NOMO-1 treated with dmso at 0.1 percent for 144 hours (cell line): ENCODE data around the gene FGD5.
A peak's percentile ranks its signal among the peaks of the same experiment; 100 is the strongest.

Experiments used
- DNase-seq: peaks from one replicate; lab custom pipeline; 2025; ENCODE audit not compliant: unreplicated experiment; lab: John Stamatoyannopoulos, UW

Gene FGD5

DNA sequence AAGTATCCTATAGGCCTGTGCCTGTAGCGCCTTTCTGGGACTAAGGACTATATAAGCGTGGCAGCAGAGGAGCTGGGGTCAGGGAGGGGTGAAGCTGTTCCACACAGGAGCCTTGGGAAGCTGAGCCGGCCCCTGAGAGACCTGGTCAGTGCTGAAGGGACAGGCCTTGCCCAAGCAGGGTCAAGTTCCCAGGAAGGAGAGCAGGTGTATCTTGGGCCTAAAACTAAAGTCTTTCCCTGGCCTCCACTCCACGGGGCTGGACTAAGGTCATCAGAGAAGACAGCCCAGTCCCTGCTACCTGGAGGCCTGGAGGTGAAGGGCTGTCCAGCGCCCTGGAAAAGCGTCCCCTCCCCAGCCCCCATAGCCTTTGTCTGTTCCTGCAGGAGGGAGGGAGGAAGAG lies 104.7 kb downstream of the FGD5 start:
- DNase-seq = no peak

DNA sequence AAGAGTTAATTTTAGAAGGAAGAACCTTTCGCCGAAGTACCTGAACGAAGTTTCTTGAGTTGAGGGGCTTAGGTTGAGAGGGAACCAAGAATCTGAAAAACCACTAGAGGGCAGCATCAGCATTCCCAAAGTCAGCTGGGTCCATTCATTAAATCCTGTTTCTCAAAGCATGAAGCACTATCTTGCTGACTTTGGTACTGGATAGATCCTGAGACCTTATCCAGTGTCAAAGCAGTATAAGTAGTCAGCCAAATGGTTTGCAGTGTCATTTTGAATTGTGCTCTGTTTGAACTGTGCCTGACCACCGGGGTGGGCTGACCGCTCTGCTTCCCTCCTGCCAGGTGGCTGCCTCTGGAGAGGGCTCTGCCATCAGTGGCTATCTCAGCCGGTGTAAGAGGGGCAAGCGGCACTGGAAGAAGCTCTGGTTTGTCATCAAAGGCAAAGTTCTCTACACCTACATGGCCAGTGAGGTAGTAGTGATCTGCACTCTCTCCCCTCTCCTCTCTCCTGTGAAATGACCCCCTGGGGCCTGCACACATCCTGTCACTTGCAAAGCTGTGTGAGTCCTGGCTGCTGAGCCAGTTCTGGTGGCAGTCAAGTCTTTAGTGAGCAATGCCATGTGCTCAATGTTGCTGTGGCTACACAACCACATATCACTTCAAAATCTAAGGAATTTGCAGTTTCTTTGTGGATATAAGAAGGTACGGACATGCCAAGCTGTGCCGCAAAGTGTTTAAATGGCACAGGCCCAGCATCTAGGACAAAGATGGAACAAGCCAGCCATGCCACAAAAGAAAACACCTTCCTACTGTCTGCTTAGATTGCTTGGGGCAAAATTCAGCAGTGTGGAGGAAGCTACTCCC lies 107.2 kb downstream of the FGD5 start:
- DNase-seq = peak; percentile 43

DNA sequence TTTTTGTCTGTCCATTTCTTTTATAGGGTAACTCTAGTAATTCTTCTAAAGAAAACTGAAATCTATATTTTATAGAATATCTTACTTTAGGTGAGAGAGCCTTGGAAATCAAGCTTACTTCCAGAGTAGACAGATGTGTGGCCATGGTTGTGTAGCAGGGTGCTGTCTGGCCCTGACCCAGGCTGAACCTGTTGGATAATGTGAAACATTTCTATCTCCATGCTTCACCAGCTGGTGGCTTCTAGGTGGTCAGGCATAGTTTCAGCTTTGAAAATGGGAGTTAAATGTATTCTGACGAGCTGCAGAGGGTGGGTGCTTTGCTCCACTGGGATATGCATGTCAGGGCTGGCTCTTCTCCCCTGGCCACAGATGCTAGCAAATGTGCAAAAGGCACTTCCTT lies 107.8 kb downstream of the FGD5 start:
- no peak for DNase-seq

DNA sequence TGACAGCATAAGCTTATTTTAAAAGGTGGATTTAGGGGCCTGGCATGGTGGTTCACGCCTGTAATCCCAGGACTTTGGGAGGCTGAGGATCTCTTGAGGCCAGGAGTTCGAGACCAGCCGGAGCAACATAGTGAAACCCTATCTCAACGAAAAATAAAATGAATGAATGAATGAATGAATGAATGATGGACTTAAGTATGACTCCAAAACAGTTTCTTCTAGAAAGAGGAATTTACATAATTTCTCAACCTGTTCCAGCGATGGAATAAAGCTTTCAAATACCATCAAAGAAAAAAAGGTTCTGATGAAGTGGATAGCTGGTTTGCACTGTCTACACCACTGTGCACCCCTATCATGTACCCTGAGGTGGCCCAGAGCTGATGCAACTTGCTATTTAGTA lies 108.5 kb downstream of the FGD5 start:
- DNase-seq = no peak

DNA sequence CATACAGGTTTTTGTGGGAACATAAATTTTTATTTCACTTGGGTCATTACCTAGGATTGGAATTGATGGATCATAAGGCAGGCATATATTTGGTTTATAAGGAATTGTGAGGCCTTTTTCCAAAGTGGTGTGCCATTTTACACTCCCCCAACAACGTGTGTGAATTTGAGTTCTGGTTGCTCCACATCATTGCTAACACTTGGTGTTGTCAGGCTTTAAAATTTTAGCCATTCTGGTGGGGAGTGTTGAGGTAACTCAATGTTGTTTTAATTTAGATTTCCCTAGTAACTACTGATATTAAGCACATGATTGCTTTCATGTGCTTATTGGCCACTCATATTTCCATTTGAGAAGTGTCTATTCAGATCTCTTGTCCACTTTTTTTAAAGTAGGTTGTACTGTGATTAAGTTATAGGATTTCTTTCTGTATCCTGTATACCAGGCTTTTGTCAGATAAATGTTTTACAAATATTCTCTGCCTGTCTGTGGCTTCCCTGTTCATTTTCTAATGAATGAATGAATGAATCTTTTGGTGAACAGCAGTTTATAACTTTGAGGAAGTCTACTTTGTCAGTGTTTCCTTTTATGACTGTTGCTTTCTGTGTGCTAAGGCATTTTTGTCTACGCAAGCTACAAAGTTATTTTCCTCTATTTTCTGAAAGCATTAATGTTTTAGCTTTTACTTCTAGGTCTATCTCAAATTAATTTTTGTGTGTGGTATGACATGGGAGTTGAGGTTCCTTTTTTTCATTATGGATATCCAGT lies 110.7 kb downstream of the FGD5 start:
- no peak for DNase-seq

DNA sequence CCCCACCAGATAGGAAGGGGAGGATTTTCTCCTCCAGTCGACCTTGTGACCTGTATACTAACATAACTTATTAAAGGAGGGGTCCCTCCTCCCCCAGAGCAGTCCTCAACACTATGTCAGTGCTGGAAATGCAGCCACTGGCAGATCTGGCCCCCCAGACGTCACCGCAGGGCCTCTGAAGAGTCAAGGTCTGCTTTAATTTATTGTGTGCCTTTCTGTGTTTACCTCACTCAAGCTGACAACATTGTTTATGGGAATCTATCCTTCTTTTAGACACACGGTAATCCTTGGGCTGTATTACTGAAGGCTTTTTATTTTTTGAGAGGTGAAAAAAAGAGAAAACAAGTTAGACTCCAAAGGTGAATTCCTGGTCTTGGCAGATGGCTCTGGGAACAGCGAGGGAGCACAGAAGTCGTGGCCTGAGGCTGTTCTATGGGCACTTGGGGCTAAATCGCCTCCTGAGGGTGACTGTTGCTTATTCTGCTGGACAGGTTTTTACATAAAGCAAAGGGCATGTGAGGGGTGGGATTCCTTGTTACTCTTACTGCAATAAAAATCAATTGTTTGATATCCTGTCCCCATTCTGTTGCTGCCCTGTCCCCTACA lies 115.2 kb downstream of the FGD5 start:
- DNase-seq = no peak

DNA sequence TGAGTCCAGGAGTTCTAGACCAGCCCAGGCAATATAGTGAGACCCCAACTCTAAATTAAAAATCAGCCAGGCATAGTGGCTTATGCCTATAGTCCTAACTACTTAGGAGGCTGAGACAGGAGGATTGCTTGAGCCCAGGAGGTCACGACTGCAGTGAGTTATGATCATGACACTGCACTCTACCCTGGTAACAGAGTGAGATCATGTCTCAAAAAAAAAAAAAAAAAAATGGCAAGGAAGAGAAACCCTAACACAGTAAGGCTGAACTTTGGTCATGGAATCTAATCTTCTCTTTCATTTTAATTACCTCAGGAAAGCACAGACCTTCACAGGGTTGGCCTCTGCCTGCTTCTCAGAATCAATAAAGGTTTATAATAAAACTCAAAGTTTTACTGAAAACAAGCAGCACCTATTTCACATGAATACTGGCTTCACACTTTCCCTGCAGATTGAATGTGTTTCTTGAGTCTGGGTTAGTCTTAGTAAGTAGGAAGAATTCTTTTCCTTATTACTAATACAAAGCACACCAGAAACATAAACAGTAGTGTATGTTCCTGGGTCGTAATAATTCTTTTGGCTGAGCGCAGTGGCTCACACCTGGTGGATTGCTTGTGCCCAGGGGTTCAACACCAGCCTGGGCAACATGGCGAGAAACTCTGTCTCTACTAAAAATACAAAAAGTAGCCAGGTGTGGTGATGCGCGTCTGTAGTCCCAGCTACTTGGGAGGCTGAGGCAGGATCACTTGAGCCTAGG lies 117.0 kb downstream of the FGD5 start:
- no peak for DNase-seq

DNA sequence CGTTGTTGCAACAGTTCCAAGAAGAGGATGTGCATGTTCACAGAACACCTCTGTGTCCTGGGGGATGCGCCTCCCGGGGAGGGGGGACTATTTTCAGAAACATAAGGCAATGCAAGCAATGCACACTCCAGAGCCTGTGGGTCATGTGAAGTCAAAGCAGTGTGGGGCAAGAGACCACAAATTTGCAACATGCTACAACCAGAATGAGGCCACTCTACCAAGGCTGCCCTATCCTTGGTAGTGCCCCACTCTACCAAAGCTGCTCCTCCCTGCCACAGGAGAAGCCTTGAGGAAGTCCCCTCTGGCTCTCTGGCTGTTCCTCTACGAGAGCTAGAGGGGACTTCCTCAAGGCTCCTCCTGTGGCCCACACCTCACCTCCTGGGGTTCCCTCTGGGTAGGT lies 120.2 kb downstream of the FGD5 start:
- no peak for DNase-seq

DNA sequence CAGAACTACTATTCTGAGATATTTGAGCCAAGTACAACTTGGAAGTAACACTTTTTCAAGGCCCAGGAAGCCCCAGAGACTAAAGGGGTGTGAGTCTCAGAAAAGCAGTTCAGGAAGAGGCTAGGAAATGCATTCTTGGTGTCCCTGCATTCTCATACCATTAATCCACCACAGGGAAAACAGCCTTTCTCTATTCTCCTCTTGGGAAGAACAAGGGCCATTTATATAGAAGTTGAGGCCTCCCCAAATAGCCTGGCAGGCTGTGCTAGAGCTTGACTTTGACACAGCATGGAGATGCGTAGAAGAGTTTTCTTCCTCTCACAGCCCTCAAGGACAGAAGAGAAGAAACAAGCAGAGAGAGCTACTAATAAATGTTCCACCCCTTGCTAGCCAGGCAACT lies 123.1 kb downstream of the FGD5 start:
- no peak for DNase-seq

DNA sequence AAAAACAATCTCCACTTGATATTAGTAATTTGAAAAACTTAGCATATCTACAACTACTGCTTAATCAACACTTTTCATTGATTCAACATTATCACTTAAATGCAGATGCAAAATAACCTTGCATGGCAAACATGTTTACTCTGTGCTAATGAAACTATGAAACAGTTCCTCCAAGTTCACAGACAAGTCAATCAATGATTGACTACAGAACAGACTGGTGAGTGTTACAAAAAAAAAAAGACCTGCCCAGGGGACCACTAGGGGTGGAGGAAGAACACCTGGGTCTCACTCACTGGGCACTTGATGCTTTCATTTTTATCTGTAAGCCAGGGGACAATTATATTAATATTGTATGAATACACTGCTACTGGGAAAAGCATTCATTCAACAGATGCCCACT lies 124.3 kb downstream of the FGD5 start:
- no peak for DNase-seq

DNA sequence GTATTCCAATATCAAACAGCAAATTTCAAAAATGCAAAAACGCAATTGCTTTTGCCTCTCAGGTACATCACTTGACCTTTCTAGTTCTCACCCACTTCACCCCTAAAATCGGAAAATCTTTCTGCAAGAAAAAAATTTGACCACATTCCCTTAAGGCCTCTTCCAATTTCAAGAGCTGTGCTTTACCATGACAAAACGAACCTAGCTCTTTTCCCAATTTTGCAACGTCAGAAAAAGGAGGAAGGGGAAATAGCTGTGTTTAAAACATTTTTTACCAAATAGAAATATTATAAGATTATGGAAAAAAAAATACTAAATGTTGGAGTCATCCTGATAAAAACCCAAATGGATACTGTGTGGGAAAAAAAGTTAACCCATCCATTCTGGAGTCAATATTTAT lies 127.5 kb downstream of the FGD5 start:
- DNase-seq = no peak

DNA sequence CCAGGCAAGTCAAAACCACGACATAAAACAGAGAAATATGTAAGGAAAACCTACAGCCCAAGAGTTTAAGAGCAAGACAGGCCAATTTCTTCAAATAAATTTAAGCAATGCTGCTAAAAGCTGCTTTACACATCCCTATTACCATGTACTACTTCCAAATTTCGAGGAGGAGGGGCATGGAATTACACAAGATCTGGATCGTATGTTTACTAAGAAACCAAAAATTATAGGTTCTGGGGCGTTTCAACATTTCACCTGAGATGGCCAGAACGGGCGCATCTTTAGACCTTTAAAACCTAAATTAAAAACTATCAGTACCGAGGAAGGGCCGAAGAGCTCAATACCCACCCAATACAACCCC lies 128.0 kb downstream of the FGD5 start:
- no peak for DNase-seq

DNA sequence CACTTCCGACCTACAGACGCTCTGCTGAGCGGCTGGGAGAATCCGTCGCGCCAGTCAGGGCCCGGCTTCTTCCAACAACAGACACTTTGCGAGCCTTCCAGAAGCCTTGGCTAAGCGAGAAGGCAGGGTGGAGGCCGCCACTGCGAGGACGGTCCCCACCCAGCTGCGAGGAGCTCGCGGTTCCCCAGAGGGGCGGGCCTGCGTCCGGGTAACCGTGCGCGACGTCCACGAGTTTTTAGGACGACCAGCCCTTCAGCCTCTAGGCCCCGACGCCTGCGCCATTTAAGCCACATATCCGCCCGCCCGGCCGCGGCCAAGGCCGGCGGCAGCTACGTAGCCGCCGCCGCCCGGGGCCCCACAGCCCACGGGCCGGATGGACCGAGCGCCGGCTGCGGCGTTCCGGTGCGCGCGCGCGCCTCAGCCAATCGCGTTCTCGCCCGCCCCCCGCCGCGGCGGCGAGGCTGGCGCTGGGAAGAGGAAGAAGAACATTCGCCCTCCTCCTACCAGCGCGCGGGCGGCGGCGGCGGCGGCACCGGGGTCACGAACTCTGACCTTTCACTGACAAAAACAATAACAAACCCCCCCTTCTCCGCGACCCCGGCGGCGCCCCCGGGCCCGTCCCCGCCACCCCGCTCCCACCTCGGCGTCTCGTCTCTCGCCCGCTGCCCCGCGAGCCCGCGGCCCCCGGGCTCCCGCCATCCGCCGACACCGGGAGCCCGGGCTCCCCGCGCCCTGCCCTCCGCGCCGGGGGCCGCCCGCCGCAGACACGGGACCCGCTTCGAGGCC lies 128.5 kb downstream of the FGD5 start, which contains the start of gene NR2C2:
Gene NR2C2, plus strand, starts transcription at position 484 of the 786 bp plus-strand sequence. CDS start 56,332 bp downstream, outside the sequence.
- DNase-seq = peak; percentile 79

DNA sequence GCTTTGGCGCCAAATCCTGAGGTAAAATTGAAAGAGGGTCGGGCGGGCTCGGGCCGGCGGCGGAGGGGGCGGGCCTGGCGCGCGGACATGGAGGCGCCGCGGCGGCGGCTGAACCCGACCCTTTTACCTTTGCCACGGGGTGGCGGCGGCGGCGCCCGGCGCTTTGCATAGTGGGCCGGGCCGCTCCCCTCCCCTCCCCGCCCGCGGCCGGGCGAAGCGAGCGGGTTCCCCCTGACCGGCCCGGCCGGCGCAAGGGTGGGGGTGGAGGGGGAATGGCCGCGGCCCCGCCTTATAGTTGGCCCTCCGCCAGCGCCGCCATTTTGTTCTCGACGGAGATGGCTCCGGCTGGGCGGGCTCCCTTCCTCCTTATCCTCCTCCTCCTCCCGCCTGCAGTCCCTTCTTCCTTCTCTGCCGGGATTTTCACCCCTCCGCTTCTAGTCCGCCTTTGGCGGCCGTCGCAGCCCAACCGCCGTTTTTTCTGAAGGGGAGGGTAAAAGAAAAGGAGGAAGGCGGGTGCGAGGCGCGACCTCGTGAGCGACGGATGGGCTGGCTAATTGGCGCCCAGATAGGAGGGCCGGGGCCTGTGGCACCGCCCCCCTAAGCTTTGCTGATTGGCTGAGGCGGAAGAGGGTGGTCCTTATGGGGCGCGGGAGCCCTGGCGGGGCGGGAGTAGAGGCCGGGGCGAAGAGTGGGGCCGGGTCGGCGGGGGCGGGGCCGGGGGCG lies 129.3 kb downstream of the FGD5 start:
- peak; percentile 90 for DNase-seq

DNA sequence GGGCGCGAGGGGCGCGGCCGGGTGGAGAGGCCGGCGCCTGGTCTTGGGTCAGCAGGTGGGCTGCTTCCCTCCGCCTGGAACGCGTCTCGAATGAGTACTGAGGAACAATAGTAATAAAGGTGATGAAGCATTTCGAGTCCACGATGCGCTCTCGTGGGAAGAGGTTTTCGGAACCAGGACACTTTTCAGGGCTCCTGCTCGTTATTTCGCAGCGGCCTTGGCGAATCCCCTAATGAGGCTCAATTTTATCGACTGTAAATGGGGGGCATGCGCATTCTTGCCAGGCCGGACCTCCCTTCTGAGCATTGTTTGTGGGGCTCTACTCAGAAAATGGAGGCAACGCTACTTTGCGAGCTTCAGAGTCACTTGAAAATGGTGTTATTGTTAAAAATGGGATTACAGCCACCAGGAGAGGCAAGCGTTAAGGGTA lies 129.9 kb downstream of the FGD5 start:
- DNase-seq = peak; percentile 3

DNA sequence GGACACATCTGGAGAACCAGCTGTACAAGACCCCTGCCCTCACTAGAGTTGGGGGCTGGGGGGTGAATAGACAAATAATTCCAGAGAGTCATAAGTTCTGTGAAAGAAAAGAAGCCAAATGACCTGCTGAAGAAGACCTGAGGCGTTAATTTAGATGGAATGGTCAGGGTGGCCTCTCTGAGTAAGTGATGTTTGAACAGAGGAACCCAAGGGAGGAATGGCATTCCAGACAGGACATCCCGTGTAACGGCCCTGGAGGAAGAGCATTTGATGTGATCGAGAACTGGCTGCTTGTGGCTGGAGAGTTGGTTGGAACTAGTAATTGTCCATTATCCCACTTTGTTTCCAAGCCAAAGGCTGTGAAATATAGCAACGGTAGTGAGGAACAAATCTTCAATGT lies 130.4 kb downstream of the FGD5 start:
- DNase-seq = no peak

DNA sequence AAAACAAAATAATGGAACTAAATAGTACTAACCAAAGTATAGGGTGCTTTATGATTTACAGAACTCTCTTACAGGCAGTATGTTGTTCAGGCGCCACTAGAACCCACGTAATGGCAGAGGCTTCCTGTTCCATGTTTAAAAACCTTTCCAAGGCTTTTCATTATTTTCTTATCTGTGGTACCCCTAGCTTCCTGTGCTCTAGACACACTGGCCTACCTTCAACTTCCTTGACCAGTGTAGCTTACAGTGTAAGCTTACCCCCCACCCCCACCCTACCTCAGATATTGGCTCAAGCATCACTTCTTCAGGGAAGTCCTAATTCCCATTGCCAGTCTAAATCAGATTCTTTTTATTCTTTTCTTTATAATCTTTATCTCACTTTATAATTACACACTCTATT lies 131.5 kb downstream of the FGD5 start:
- no peak for DNase-seq

DNA sequence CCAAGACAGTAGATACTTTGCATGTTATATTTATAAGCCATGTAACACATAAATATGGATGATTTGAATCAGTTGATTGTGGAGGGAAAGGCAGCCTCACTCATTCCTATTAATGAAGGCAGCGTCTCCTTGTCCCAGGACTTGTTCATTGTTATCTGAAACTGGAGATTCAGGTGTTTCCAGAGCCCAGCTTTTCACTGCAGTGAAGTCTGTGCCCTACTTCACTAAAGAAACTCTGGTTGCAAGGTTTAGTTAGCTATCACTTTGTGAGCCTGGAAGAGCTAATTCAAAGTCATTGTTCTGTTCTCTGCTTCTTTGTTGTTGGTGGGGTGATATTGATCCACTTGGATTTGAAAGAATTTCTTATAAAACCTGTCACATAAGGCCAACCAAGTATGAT lies 138.4 kb downstream of the FGD5 start:
- no peak for DNase-seq

DNA sequence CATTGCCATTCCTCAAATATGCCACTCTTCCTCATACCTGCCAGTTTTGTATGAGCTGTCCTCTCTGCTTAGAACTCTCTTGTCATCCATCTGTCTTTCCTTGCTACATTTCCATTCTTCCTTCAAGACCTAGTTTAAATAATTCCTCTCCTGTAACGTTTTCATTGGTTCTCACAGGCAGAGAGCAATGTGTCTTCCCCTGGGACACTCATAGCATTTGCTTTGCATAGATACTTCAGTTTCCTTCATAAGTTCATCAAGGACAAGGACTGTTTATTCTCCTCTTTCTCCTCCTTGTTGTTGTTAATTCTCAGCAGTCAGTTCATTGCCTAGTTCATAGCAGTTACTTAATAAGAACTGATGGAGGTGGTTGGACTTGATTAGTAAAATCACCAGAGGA lies 139.2 kb downstream of the FGD5 start:
- no peak for DNase-seq
